ENCODE data around the gene ADAMTS15. TPM values are rescaled to one million over a fixed set of nuclear protein-coding genes. Genes with fewer than 3 reads are reported as not detected.

The ADAMTS15 gene
- total RNA-seq, 4 donors from 2014 or later = 6.6 to 11.4 (median 10.3) TPM

DNA sequence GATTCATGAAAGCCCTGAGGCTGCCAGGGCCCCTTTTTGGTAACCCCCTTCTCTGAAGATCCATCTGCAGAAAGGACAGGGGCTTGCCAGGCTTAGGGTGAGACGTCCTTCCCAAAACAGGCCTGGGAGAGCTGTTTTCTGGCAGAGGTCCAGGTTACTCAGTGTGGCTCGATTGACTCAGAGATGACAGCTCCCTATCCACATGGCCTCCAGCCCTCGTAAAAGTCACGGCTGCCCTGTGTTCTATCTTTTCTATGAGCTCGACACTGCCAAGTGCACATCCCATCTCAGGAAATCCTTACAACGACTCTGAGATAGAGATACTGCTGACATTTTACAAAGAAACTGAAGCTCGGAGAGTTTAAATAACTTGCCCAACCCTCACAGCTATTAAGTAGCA lies 40.5 kb upstream of the ADAMTS15 start:
- peaks cover 0 to 8% (median 6%) of the 10 kb centered on the region in 4 donors for H3K36me3 ChIP-seq
- DNase-seq (ENCODE audit: extremely low spot score) = no peak
- H3K27ac ChIP-seq (replicated peaks in 1 of 4) = peak overlapping the region; percentile 25 to 50 (median 40)
- 40% methylated on average over 7 of the region's 7 CpGs for WGBS
- no peaks in the 10 kb centered on the region for H3K27me3 ChIP-seq
- intact Hi-C loops (cut with DNase I) = no loop called here
- TF ChIP-seq, protein P1, sequence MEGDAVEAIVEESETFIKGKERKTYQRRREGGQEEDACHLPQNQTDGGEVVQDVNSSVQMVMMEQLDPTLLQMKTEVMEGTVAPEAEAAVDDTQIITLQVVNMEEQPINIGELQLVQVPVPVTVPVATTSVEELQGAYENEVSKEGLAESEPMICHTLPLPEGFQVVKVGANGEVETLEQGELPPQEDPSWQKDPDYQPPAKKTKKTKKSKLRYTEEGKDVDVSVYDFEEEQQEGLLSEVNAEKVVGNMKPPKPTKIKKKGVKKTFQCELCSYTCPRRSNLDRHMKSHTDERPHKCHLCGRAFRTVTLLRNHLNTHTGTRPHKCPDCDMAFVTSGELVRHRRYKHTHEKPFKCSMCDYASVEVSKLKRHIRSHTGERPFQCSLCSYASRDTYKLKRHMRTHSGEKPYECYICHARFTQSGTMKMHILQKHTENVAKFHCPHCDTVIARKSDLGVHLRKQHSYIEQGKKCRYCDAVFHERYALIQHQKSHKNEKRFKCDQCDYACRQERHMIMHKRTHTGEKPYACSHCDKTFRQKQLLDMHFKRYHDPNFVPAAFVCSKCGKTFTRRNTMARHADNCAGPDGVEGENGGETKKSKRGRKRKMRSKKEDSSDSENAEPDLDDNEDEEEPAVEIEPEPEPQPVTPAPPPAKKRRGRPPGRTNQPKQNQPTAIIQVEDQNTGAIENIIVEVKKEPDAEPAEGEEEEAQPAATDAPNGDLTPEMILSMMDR (IDR thresholded peaks at IDR 0.05) = no peak
- TF ChIP-seq POLR2A (IDR thresholded peaks at IDR 0.05; ENCODE audit: low read depth) = no peak
- TF ChIP-seq POLR2AphosphoS5 (IDR thresholded peaks at IDR 0.05) = no peak
- no peak for TF ChIP-seq EP300 (IDR thresholded peaks at IDR 0.05)
- no peaks in the 10 kb centered on the region for H3K9me3 ChIP-seq
- no peak overlapping the region for H3K4me3 ChIP-seq
- H3K4me1 ChIP-seq = peaks cover 16 to 39% (median 29%) of the 10 kb centered on the region in 4 donors

DNA sequence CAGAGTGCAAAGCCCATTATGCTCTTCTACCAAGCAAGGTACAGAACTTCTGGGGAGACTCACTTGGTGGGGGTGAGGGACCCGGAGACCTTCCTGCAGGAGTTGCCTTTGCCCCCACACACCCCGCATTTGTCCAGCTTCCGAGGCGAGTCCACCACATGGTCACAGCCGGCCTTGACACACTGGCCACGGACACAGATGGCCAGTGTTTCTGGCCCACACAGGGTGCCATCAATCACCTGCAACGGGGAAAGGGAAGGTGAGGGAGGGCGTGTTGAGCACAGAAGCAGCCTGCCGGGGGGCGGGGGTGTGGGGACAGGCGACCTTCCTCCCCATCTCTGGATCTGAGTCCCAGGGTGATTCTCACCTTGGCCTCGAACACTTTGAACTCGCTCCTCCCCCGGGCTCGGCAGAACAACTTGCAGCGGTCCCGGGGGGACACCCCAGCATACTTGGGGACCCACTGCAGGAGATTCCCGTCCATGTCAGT lies 40.0 kb upstream of the ADAMTS15 start:
- WGBS = 79% methylated on average over 10 of the region's 18 CpGs
- H3K27ac ChIP-seq (replicated peaks in 1 of 4) = peak overlapping the region; percentile 25 to 50 (median 40)
- H3K4me1 ChIP-seq = peaks cover 12 to 39% (median 26%) of the 10 kb centered on the region in 4 donors
- DNase-seq (ENCODE audit: extremely low spot score) = no peak
- no peak for TF ChIP-seq POLR2A (IDR thresholded peaks at IDR 0.05; ENCODE audit: low read depth)
- TF ChIP-seq POLR2AphosphoS5 (IDR thresholded peaks at IDR 0.05) = no peak
- TF ChIP-seq, protein P1 (IDR thresholded peaks at IDR 0.05) = no peak
- TF ChIP-seq EP300 (IDR thresholded peaks at IDR 0.05) = no peak
- peaks cover 0 to 8% (median 6%) of the 10 kb centered on the region in 4 donors for H3K36me3 ChIP-seq
- no peaks in the 10 kb centered on the region for H3K27me3 ChIP-seq
- intact Hi-C loops (cut with DNase I) = no loop called here
- H3K9me3 ChIP-seq = no peaks in the 10 kb centered on the region
- H3K4me3 ChIP-seq = no peak overlapping the region

DNA sequence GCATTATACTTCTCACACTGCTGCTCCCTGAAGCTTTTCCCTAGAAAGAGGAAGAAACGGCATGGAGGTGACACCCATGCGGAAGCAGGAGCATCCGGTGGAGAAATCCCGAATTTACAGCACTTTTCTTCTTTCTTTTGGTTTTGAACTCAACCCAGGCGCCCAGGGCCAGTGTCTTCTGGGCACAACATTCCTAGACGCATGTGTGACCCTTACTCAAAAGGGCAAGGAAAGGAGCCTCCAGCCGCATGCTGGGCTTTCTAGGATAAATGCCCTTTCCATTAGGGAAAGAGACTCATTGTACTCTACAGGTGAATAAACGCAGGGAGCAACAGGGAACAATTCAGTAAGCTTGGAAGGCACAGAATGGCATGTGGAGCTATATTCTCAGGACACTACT lies 39.5 kb upstream of the ADAMTS15 start:
- intact Hi-C loops (cut with DNase I) = no loop called here
- no peaks in the 10 kb centered on the region for H3K27me3 ChIP-seq
- peak overlapping the region in 2 of 4 donors; percentile 25 to 50 for H3K27ac ChIP-seq (replicated peaks in 1 of 4)
- WGBS = 95% methylated on average over 8 of the region's 8 CpGs
- H3K4me3 ChIP-seq = no peak overlapping the region
- H3K4me1 ChIP-seq = peaks cover 7 to 39% (median 25%) of the 10 kb centered on the region in 4 donors
- no peak for DNase-seq (ENCODE audit: extremely low spot score)
- H3K9me3 ChIP-seq = no peaks in the 10 kb centered on the region
- H3K36me3 ChIP-seq = peaks cover 0 to 8% (median 6%) of the 10 kb centered on the region in 4 donors
- no peak for TF ChIP-seq POLR2A (IDR thresholded peaks at IDR 0.05; ENCODE audit: low read depth)
- no peak for TF ChIP-seq EP300 (IDR thresholded peaks at IDR 0.05)
- TF ChIP-seq, protein P1 (IDR thresholded peaks at IDR 0.05) = no peak
- no peak for TF ChIP-seq POLR2AphosphoS5 (IDR thresholded peaks at IDR 0.05)

DNA sequence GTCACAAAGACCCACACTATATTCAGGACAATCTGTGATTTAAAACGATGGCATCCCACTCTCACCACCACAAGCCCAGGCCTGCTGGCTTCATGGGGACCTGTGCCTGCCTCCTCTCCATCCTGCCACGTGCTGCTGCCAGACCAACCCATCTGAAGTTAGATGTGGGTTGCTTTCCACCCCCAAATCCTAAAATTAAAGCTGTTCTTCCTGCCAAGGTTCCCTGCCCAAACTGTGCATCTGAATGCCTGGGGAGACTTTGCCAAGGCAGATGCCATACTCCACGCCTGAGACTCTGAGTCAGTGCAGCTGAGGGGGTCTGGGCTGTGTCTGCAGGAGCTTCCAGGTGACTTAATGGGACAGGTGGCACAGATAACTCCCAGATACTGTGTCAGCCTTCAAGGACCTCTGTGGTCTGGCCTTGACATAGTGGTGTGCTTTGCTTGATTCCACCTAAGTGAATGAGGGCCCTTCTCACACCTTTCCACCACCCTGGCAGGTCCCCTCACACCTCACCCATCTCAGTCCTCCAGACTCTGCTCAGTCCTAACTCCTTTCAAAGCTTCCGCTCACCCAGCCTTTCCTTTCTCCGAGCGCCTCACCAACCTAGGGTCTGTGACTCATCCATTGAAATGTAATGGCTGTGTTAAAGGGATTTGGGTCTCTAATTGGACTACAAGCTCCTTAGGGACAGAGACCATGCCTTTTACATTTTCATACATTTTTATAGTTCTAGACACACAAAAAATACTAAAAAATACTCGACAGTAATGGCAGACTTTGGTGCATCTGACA lies 38.7 kb upstream of the ADAMTS15 start:
- no peaks in the 10 kb centered on the region for H3K9me3 ChIP-seq
- no peaks in the 10 kb centered on the region for H3K27me3 ChIP-seq
- peaks cover 0 to 13% (median 8%) of the 10 kb centered on the region in 4 donors for H3K36me3 ChIP-seq
- no peak overlapping the region for H3K27ac ChIP-seq (replicated peaks in 1 of 4)
- no peak overlapping the region for H3K4me3 ChIP-seq
- no peak for DNase-seq (ENCODE audit: extremely low spot score)
- no peak for TF ChIP-seq POLR2A (IDR thresholded peaks at IDR 0.05; ENCODE audit: low read depth)
- no peak for TF ChIP-seq POLR2AphosphoS5 (IDR thresholded peaks at IDR 0.05)
- no peak for TF ChIP-seq EP300 (IDR thresholded peaks at IDR 0.05)
- TF ChIP-seq, protein P1 (IDR thresholded peaks at IDR 0.05) = no peak
- 82% methylated on average over 5 of the region's 7 CpGs for WGBS
- intact Hi-C loops (cut with DNase I) = no loop called here
- H3K4me1 ChIP-seq = peaks cover 4 to 39% (median 24%) of the 10 kb centered on the region in 4 donors
